GM21576 (cell line): ENCODE results near the gene ARL15.
"Not testable (repeated sequence)": the region's sequence is repeated elsewhere in the genome, so short reads cannot be mapped to it uniquely, and the experiment has no call there.

Source experiments
- ATAC-seq: cut with Tn5 transposase; IDR thresholded peaks from one replicate; pipeline ENCODE4 v1.9.1; 2021; ENCODE audit warnings: mild to moderate bottlenecking, moderate library complexity; ENCODE audit not compliant: unreplicated experiment

The ARL15 gene

DNA sequence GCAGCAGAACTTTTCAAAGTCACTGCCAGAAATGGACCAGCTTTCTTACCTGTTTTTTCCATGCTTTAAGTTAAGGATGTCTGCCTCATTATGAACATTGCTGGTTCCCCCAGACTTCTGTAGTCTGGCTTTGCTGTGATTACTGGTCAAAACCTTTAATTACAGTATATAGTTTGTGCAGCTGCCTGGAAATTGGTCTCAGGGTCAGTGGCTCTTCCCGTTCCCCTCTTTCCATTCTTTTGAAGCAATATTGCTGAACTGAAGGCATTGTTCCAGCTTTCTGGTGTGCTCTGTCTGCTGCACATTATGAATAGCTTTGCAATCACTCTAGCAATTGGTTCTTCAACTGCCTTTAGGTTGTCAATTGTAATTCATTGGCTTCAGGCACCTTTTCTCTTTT lies 206.5 kb downstream of the ARL15 start:
- ATAC-seq: no peak

DNA sequence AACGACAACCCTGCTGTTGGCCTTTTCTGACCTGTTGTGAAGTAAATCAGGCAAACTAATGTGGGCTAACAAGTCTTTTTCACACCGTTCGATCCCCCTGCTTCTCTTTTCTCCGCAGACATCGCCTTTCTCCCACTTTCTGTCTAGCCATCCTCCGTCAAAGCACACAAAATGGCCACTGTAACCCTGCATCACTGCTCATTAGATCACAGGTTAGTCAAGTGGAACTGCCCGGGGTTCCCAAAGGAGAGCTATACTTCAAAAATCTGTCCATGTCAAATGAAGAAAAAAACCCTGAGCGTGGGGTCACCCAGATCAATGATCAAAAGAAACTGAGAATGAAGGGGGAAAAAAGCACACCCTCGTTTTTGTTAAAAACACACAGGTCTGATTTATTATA lies 212.1 kb downstream of the ARL15 start:
- no peak for ATAC-seq

GRCh38 chr5:54095969-54096368 lies 214.4 kb downstream of the ARL15 start:
- no peak for ATAC-seq

DNA sequence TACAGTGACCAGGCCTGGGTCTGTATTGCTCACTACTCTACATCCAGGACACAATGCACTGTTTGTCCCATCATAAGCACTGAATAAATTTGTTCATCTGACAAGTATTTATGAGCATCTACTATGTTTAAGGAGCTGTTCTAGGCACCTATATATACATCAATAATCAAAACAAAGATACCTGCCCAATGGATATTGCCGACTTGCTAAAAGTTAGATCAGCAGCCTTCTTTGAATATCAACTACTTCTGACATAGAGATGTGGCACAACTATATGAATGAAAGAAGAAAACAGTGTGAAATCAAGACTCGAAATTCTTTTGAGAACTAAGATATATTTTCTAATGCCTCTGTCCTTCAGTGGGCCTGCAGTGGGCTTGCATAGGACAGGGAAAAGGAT lies 215.7 kb downstream of the ARL15 start:
- no peak for ATAC-seq

- ATAC-seq: peak; percentile 61
These were observed 216.5 kb downstream of the ARL15 start for GRCh38 chr5:54093861-54094260.

DNA sequence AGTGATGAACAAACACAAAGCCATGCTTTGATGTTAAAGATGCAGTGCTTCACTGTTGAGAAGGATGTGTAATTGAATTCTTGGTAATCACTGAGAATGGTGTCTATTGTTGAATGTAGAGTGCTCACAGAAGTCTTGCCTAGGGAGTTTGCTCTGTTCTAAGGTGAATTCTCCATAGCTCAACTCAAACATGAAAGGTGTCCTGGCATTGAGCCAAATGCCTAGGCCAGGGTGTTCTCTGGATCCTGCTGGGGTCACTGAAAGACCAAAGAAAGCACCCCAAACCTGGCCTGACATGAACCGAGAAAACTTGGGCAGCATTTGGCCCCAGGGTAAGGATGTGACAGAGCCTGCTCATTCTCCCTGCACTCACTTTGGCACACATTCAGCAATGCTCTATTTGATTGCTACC lies 217.3 kb downstream of the ARL15 start:
- no peak for ATAC-seq

- no peak for ATAC-seq
These were observed 218.9 kb downstream of the ARL15 start for GRCh38 chr5:54091307-54092130.

- ATAC-seq: no peak
These were observed 219.8 kb downstream of the ARL15 start for GRCh38 chr5:54090495-54091120.

DNA sequence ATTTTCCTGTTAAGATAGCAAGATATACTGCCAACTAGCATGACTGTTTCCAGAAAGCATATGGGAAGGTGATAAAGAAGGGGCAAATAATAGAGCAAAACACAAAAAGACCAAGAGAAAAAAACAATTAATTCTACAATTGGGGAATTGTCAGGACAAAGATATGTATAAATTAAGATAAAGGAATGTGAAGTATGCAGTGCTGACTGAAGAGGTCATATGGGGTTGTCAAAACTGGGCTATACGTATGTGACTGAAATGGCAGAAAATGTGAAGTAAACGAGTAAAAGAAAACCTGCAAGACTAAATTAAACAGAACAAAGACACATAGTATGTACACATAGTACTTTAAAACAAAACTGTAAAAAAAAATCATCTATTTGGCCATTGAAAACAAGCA lies 222.3 kb downstream of the ARL15 start:
- no peak for ATAC-seq

DNA sequence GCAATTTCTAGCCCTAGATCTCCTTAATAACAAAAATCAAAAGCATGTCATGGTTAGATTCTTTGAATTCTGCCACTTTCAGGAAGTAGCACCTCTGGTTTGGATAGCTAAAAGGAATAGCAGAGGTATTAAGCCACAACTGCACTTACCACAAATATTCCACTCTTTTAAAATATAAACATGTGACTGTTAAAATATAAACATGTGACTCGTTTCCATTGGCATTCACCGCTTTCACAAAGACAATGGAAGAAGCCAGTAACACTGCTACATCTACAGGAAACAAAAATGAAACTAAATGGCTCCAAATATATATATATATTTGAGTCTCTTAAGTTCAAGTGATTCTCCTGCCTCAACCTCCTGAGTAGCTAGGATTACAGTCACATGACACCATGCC lies 222.9 kb downstream of the ARL15 start:
- ATAC-seq: no peak

GRCh38 chr5:54086191-54086590 lies 224.2 kb downstream of the ARL15 start:
- no peak for ATAC-seq

DNA sequence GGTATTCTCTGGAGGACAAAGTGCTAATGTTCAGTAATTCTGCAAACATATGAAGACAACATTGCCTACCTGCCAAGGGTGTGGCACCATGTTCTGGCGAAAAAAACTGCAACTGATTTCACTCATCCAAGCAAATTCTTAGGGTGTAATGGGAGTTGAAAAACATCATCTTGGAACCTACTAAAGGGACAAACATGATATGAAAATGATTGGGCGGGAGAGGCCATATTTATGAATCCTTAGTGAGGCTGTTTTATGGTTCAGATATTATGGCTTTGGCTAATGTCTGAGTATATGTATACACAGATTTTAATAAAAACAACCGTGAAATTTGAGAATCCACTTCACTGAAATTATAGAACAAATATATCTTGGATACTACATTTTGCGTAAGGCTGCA lies 225.7 kb downstream of the ARL15 start:
- no peak for ATAC-seq

DNA sequence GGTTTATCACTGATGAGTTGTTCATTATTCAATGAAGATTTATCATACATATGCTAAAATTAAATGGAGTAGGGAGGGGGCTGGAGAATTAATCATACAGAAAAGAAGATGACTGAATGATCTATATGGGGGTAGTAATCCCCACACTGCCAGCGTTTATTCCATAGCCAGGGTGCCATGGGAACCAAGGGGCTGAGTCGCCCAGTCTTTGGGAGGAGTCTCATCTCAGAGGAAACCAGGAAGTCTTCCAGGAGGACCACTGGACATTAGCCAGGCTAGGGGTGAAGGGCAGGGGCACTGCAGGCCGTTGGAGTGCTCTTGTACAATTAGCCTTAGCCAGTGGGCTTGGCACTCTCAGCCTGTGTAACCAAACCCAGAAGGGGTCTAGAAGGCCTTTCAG lies 226.5 kb downstream of the ARL15 start:
- no peak for ATAC-seq

GRCh38 chr5:54083245-54083644 lies 227.1 kb downstream of the ARL15 start:
- ATAC-seq: no peak

- no peak for ATAC-seq
These were observed 229.0 kb downstream of the ARL15 start for GRCh38 chr5:54081415-54081814.

DNA sequence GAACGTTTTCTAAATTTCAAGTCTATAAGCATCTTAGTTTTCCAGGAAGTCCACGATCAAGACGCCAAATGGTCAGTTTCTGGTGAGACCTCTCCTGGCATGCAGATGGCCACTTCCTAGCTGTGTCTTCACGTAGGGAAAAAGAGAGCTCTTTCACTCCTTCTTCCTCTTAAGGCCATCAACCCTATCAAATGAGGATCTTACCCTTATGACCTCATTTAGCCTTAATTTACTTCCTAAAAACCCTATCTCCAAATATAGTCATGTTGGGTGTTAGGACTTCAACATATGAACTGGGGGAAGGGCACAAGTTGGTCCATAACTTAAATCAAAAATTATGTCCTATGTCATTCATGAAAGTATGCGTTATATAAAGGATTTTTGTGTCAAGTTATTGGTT lies 229.5 kb downstream of the ARL15 start:
- ATAC-seq: no peak

DNA sequence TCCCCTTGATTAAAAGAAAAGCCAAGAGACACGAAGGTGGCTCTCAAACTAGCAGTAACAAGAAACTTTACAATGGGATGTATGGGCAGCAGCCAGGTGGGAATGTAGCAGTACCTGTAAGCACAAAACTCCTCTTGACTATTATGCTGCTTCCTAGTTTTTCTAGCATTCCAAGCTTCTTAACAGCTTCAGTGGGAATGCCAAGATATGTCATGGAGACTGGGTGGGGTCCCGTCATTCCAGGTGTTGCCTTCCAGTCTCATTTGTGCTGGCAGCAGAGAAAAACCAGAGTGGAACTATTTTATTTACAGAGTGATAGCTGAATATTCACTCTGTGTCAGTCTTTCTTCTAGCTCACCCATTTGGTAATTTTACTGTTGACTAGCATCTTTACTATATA lies 236.6 kb downstream of the ARL15 start:
- no peak for ATAC-seq

DNA sequence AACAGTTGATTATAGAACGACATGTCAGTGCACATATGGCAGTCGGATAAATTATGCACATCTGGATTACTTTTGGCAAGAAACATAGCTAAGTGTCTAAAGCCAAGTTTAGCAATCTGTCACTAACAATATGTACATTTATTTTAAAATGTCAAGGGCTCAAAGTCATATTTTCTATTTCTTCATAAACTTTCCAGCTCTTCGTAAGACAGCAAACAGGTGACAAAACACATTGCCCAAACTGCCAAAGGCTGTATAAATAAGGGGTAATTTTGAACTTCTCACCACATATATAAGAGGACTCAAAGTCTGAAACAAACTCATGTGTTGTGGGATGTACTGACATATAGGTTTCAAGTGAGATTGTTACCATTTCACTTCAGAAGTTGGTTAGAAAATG lies 237.2 kb downstream of the ARL15 start:
- ATAC-seq: no peak

- ATAC-seq: no peak
These were observed 243.9 kb downstream of the ARL15 start for GRCh38 chr5:54066433-54066832.

- no peak for ATAC-seq
These were observed 246.6 kb downstream of the ARL15 start for GRCh38 chr5:54063817-54064216.

DNA sequence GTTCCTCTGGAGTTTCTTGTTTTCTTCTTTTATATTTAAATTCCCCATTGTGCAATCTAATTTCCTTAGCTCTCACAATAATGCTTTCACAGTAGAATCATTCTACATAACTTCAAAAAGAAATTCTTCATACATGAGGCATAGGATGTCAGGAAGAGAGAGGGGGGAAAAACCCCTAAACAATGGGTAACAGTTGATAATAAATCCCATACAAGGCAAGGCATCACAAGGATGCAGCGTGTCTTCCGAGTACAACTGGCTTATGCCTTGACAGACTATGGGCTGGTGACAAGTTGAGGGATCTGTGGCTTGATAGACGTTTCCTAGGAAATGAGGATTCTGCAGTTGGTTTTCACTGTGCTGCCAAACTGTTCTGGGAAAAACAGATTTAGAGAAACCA lies 247.4 kb downstream of the ARL15 start:
- ATAC-seq: no peak

DNA sequence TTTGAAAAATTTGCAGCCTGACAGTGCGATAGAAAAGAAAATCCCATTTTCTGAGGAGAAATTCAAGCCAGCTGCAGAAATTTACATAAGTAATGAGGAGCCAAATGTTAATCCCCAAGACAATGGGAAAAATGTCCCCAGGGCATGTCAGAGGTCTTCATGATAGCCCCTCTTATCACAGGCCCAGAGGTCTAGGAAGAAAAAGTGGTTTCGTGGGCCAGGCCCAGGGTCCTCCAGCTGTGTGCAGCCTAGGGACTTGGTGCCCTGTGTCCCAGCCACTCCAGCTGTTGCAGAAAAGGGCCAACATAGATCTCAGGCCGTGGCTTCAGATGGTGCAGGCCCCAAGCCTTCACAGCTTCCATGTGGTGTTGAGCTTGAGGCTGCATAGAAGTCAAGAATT lies 249.5 kb downstream of the ARL15 start:
- not testable (repeated sequence) for ATAC-seq

GRCh38 chr5:54049963-54050362 lies 260.4 kb downstream of the ARL15 start:
- ATAC-seq: no peak
